ENCODE results near the gene ACSM5. TPM values are rescaled to one million over a fixed set of nuclear protein-coding genes. Genes with fewer than 3 reads are reported as not detected.
"Not testable (repeated sequence)": the region's sequence is repeated elsewhere in the genome, so short reads cannot be mapped to it uniquely, and the experiment has no call there.

Gene ACSM5
- total RNA-seq, 1 donor from 2014 or later = not detected

- Mint-ChIP-seq H3K36me3 (ENCODE audit: low read depth) (no peaks in the 10 kb centered on the region), H3K4me3 (ENCODE audit: low read depth) (no peak overlapping the region), H3K27ac (no peak overlapping the region), H3K27me3 (ENCODE audit: low read depth) (peaks cover 1% of the 10 kb centered on the region), H3K9me3 (no peaks in the 10 kb centered on the region), H3K4me1 (ENCODE audit: low read depth) (no peaks in the 10 kb centered on the region)
- no peak for DNase-seq (ENCODE audit: low spot score)
- intact Hi-C loops (cut with micrococcal nuclease) = no loop called here
Observed at GRCh38 chr16:20410121-20410723, 888 bp downstream of the ACSM5 start.

GRCh38 chr16:20411055-20411454 lies 1.7 kb downstream of the ACSM5 start:
- H3K9me3 Mint-ChIP-seq = no peaks in the 10 kb centered on the region
- H3K27me3 Mint-ChIP-seq (ENCODE audit: low read depth) = peaks cover 4% of the 10 kb centered on the region
- intact Hi-C loops (cut with micrococcal nuclease) = no loop called here
- H3K4me3 Mint-ChIP-seq (ENCODE audit: low read depth) = no peak overlapping the region
- H3K27ac Mint-ChIP-seq = no peak overlapping the region
- H3K36me3 Mint-ChIP-seq (ENCODE audit: low read depth) = no peaks in the 10 kb centered on the region
- no peaks in the 10 kb centered on the region for H3K4me1 Mint-ChIP-seq (ENCODE audit: low read depth)
- DNase-seq (ENCODE audit: low spot score) = no peak

GRCh38 chr16:20415541-20415940 lies 6.2 kb downstream of the ACSM5 start:
- H3K9me3 Mint-ChIP-seq = no peaks in the 10 kb centered on the region
- H3K4me3 Mint-ChIP-seq (ENCODE audit: low read depth) = no peak overlapping the region
- no peak overlapping the region for H3K27ac Mint-ChIP-seq
- no peak for DNase-seq (ENCODE audit: low spot score)
- peaks cover 4% of the 10 kb centered on the region for H3K27me3 Mint-ChIP-seq (ENCODE audit: low read depth)
- H3K36me3 Mint-ChIP-seq (ENCODE audit: low read depth) = no peaks in the 10 kb centered on the region
- no peaks in the 10 kb centered on the region for H3K4me1 Mint-ChIP-seq (ENCODE audit: low read depth)
- intact Hi-C loops (cut with micrococcal nuclease) = no loop called here

- H3K4me1 Mint-ChIP-seq (ENCODE audit: low read depth); H3K9me3 Mint-ChIP-seq; H3K36me3 Mint-ChIP-seq (ENCODE audit: low read depth); H3K4me3 Mint-ChIP-seq (ENCODE audit: low read depth); intact Hi-C loops (cut with micrococcal nuclease); H3K27me3 Mint-ChIP-seq (ENCODE audit: low read depth); DNase-seq (ENCODE audit: low spot score); H3K27ac Mint-ChIP-seq: not testable (repeated sequence)
Observed at GRCh38 chr16:20419093-20419492, 9.8 kb downstream of the ACSM5 start.

GRCh38 chr16:20421748-20422147 lies 12.4 kb downstream of the ACSM5 start:
- intact Hi-C loops (cut with micrococcal nuclease); H3K27me3 Mint-ChIP-seq (ENCODE audit: low read depth): not testable (repeated sequence)

GRCh38 chr16:20423772-20424128 lies 14.4 kb downstream of the ACSM5 start:
- H3K4me3 Mint-ChIP-seq (ENCODE audit: low read depth); H3K4me1 Mint-ChIP-seq (ENCODE audit: low read depth); H3K9me3 Mint-ChIP-seq; DNase-seq (ENCODE audit: low spot score); H3K27ac Mint-ChIP-seq; intact Hi-C loops (cut with micrococcal nuclease); H3K36me3 Mint-ChIP-seq (ENCODE audit: low read depth); H3K27me3 Mint-ChIP-seq (ENCODE audit: low read depth): not testable (repeated sequence)

More at GRCh38 chr16:20421748-20422147, 12.4 kb downstream of the ACSM5 start:
- H3K36me3 Mint-ChIP-seq (ENCODE audit: low read depth); H3K4me3 Mint-ChIP-seq (ENCODE audit: low read depth); H3K27ac Mint-ChIP-seq; H3K9me3 Mint-ChIP-seq; DNase-seq (ENCODE audit: low spot score); H3K4me1 Mint-ChIP-seq (ENCODE audit: low read depth): not testable (repeated sequence)

GRCh38 chr16:20424129-20424866 lies 15.0 kb downstream of the ACSM5 start:
- no peaks in the 10 kb centered on the region for H3K27me3 Mint-ChIP-seq (ENCODE audit: low read depth)
- H3K36me3 Mint-ChIP-seq (ENCODE audit: low read depth) = no peaks in the 10 kb centered on the region
- intact Hi-C loops (cut with micrococcal nuclease) = no loop called here
- no peak overlapping the region for H3K4me3 Mint-ChIP-seq (ENCODE audit: low read depth)
- H3K4me1 Mint-ChIP-seq (ENCODE audit: low read depth) = no peaks in the 10 kb centered on the region
- H3K9me3 Mint-ChIP-seq = no peaks in the 10 kb centered on the region
- DNase-seq (ENCODE audit: low spot score) = no peak
- no peak overlapping the region for H3K27ac Mint-ChIP-seq

GRCh38 chr16:20427401-20427797 lies 18.1 kb downstream of the ACSM5 start:
- H3K27ac Mint-ChIP-seq; DNase-seq (ENCODE audit: low spot score); H3K9me3 Mint-ChIP-seq; H3K27me3 Mint-ChIP-seq (ENCODE audit: low read depth); H3K4me3 Mint-ChIP-seq (ENCODE audit: low read depth); H3K36me3 Mint-ChIP-seq (ENCODE audit: low read depth); H3K4me1 Mint-ChIP-seq (ENCODE audit: low read depth); intact Hi-C loops (cut with micrococcal nuclease): not testable (repeated sequence)

- intact Hi-C loops (cut with micrococcal nuclease); H3K27ac Mint-ChIP-seq; H3K4me1 Mint-ChIP-seq (ENCODE audit: low read depth); H3K9me3 Mint-ChIP-seq; H3K27me3 Mint-ChIP-seq (ENCODE audit: low read depth); DNase-seq (ENCODE audit: low spot score); H3K4me3 Mint-ChIP-seq (ENCODE audit: low read depth); H3K36me3 Mint-ChIP-seq (ENCODE audit: low read depth): not testable (repeated sequence)
Observed at GRCh38 chr16:20429499-20429898, 20.2 kb downstream of the ACSM5 start.

GRCh38 chr16:20430480-20430879 lies 21.1 kb downstream of the ACSM5 start:
- H3K4me1 Mint-ChIP-seq (ENCODE audit: low read depth); H3K27ac Mint-ChIP-seq; H3K27me3 Mint-ChIP-seq (ENCODE audit: low read depth); intact Hi-C loops (cut with micrococcal nuclease); H3K9me3 Mint-ChIP-seq; DNase-seq (ENCODE audit: low spot score); H3K4me3 Mint-ChIP-seq (ENCODE audit: low read depth); H3K36me3 Mint-ChIP-seq (ENCODE audit: low read depth): not testable (repeated sequence)

GRCh38 chr16:20430948-20431347 lies 21.6 kb downstream of the ACSM5 start:
- Mint-ChIP-seq H3K4me1 (ENCODE audit: low read depth) (no peaks in the 10 kb centered on the region), H3K4me3 (ENCODE audit: low read depth) (no peak overlapping the region), H3K36me3 (ENCODE audit: low read depth) (no peaks in the 10 kb centered on the region), H3K27me3 (ENCODE audit: low read depth) (no peaks in the 10 kb centered on the region), H3K9me3 (no peaks in the 10 kb centered on the region), H3K27ac (no peak overlapping the region)
- DNase-seq (ENCODE audit: low spot score) = no peak
- intact Hi-C loops (cut with micrococcal nuclease) = no loop called here

GRCh38 chr16:20438950-20439349 lies 29.6 kb downstream of the ACSM5 start:
- H3K36me3 Mint-ChIP-seq (ENCODE audit: low read depth); DNase-seq (ENCODE audit: low spot score); H3K27me3 Mint-ChIP-seq (ENCODE audit: low read depth); H3K9me3 Mint-ChIP-seq; H3K27ac Mint-ChIP-seq; H3K4me1 Mint-ChIP-seq (ENCODE audit: low read depth); intact Hi-C loops (cut with micrococcal nuclease); H3K4me3 Mint-ChIP-seq (ENCODE audit: low read depth): not testable (repeated sequence)

- H3K4me1 Mint-ChIP-seq (ENCODE audit: low read depth); H3K27me3 Mint-ChIP-seq (ENCODE audit: low read depth); DNase-seq (ENCODE audit: low spot score); H3K27ac Mint-ChIP-seq; H3K4me3 Mint-ChIP-seq (ENCODE audit: low read depth); H3K36me3 Mint-ChIP-seq (ENCODE audit: low read depth); H3K9me3 Mint-ChIP-seq; intact Hi-C loops (cut with micrococcal nuclease): not testable (repeated sequence)
Observed at GRCh38 chr16:20439820-20440231, 30.5 kb downstream of the ACSM5 start.

Measured in activated T-helper 2 cell treated with anti-CD3 and anti-CD28 coated beads, Interferon-gamma antibody, Interleukin-2, Interleukin-4, amounts not matched to agents 10 μg/mL and 5 μg/mL and 100 μg/mL, durations not matched to agents 14 hours and 24 hours and 36 hours (primary cell).